ENCODE data around the gene PGM5.

DNA sequence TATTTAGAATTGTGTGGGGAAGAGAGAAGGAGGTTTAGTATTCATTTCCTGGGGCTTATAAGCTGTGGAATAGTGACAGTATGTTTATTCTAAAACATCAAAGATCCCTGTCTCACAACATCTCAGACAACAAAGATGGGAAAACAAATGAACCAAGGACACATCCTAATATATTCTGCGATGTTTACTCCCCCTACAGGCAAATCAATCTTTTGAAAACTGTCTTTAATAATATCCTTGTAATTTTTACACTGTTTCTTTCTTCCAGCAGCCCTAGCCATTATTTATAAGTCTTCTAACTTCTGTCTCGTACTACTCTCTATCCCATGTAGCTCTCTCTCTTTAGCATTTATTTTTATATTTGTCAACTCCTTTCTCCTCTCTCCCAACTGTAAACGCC is 217.7 kb downstream of the PGM5 start:
- TF ChIP-seq, protein P1, sequence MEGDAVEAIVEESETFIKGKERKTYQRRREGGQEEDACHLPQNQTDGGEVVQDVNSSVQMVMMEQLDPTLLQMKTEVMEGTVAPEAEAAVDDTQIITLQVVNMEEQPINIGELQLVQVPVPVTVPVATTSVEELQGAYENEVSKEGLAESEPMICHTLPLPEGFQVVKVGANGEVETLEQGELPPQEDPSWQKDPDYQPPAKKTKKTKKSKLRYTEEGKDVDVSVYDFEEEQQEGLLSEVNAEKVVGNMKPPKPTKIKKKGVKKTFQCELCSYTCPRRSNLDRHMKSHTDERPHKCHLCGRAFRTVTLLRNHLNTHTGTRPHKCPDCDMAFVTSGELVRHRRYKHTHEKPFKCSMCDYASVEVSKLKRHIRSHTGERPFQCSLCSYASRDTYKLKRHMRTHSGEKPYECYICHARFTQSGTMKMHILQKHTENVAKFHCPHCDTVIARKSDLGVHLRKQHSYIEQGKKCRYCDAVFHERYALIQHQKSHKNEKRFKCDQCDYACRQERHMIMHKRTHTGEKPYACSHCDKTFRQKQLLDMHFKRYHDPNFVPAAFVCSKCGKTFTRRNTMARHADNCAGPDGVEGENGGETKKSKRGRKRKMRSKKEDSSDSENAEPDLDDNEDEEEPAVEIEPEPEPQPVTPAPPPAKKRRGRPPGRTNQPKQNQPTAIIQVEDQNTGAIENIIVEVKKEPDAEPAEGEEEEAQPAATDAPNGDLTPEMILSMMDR (conservative IDR thresholded peaks at IDR 0.05; ENCODE audit: low read length) = peak; percentile 53
- no peak for TF ChIP-seq EZH2phosphoT487 (IDR thresholded peaks at IDR 0.05; ENCODE audit: borderline replicate concordance)
